ENCODE data around the gene PIGO. TPM values are rescaled to one million over a fixed set of nuclear protein-coding genes. Genes with fewer than 3 reads are reported as not detected.

PIGO gene
- total and polyA plus RNA-seq, 9 of the 15 experiments (the other 6 are each of a cell fraction or from before 2014, with no cell fraction given): 5.4 to 13.7 (median 9.7) TPM

- no peak for TF ChIP-seq SIX5 (IDR thresholded peaks at IDR 0.05; ENCODE audit: borderline replicate concordance in 1 of 2, insufficient read depth in 1 of 2, low read depth in 1 of 2, low read length in 2 of 2)
- no peak for TF ChIP-seq BDP1 (IDR thresholded peaks at IDR 0.05; ENCODE audit: insufficient read depth, insufficient read length)
- TF ChIP-seq GMEB1 (CRISPR knock-in tag; IDR thresholded peaks at IDR 0.05): no peak
- no peak for TF ChIP-seq ZNF785 (CRISPR knock-in tag; IDR thresholded peaks at IDR 0.05)
- no peak for TF ChIP-seq NFE2L1 (tag; IDR thresholded peaks at IDR 0.05; ENCODE audit: borderline replicate concordance, low read depth)
- no peak for TF ChIP-seq ZNF23 (CRISPR knock-in tag; IDR thresholded peaks at IDR 0.05)
- TF ChIP-seq FIP1L1 (IDR thresholded peaks at IDR 0.05; ENCODE audit: low read depth, low read length, poor library complexity, severe bottlenecking): no peak
- TF ChIP-seq ZNF41 (CRISPR knock-in tag; conservative IDR thresholded peaks at IDR 0.05): no peak
- no peak for TF ChIP-seq ZBTB43 (CRISPR knock-in tag; IDR thresholded peaks at IDR 0.05)
- no peak for TF ChIP-seq ELF1 (tag; IDR thresholded peaks at IDR 0.05)
- no peak for TF ChIP-seq CUX1 (CRISPR knock-in tag; IDR thresholded peaks at IDR 0.05)
- TF ChIP-seq NELFE (IDR thresholded peaks at IDR 0.05; ENCODE audit: insufficient read depth, insufficient read length): no peak
- no peak for TF ChIP-seq ZKSCAN1 (IDR thresholded peaks at IDR 0.05; ENCODE audit: low read depth, low read length)
- TF ChIP-seq PURB (CRISPR knock-in tag; IDR thresholded peaks at IDR 0.05; ENCODE audit: low read depth): no peak
- TF ChIP-seq ZBTB33 (CRISPR knock-in tag; IDR thresholded peaks at IDR 0.05): no peak
- peak; percentile 83 for TF ChIP-seq KDM5B (IDR thresholded peaks at IDR 0.05; ENCODE audit: insufficient replicate concordance, low read depth, low read length)
Observed at GRCh38 chr9:35072461-35073278, 23.7 kb downstream of the PIGO start, which contains the start of gene VCP (continued).

Data from K562 (cell line).